Type B pancreatic cell (in vitro differentiated cells): ENCODE data around the gene GIPC2. TPM values are rescaled to one million over a fixed set of nuclear protein-coding genes. Genes with fewer than 3 reads are reported as not detected.

ENCODE experiments used
- DNase-seq: peaks from one replicate; pipeline ENCODE4 v3.0.0; 2021; ENCODE audit warnings: mixed read lengths; ENCODE audit not compliant: unreplicated experiment; ENCODE audit errors: extremely low spot score
- H3K27ac Mint-ChIP-seq: 2 replicates; pipeline ENCODE4 v1.8.0; 2021; ENCODE audit warnings: mild to moderate bottlenecking, mixed read lengths
- H3K27me3 Mint-ChIP-seq: 2 replicates; pipeline ENCODE4 v1.8.0; 2021; ENCODE audit warnings: mixed read lengths
- H3K36me3 Mint-ChIP-seq: 2 replicates; pipeline ENCODE4 v1.8.0; 2021; ENCODE audit warnings: mixed read lengths
- H3K4me1 Mint-ChIP-seq: one replicate; pipeline ENCODE4 v1.8.0; 2021; ENCODE audit warnings: mixed read lengths; ENCODE audit not compliant: unreplicated experiment
- H3K4me3 Mint-ChIP-seq: 2 replicates; pipeline ENCODE4 v1.8.0; 2021; ENCODE audit warnings: mild to moderate bottlenecking, mixed read lengths
- H3K9me3 Mint-ChIP-seq: 2 replicates; pipeline ENCODE4 v1.8.0; 2021; ENCODE audit warnings: mixed read lengths
- CTCF ChIP-seq: fragments of 200-600 bp; sonication (generic); conservative IDR thresholded peaks from 2 replicates; pipeline ENCODE4 v1.5.0; 2021; ENCODE audit warnings: antibody characterized with exemption, mild to moderate bottlenecking
- total RNA-seq: library from RNA; stranded (reverse); gene quantifications from 2 replicates; pipeline ENCODE4 v1.2.1, GENCODE V29; 2021; ENCODE audit warnings: low replicate concordance

GIPC2 gene
- total RNA-seq, 1 donor from 2014 or later: 2.9 TPM

GRCh38 chr1:78096017-78096416 lies 50.3 kb downstream of the GIPC2 start:
- Mint-ChIP-seq H3K36me3 (no peaks in the 10 kb centered on the region), H3K27me3 (no peaks in the 10 kb centered on the region), H3K4me3 (no peak overlapping the region), H3K27ac (no peak overlapping the region), H3K4me1 (no peaks in the 10 kb centered on the region), H3K9me3 (peaks cover 4% of the 10 kb centered on the region)
- no peak for TF ChIP-seq CTCF
- DNase-seq: no peak

- H3K9me3 Mint-ChIP-seq: no peaks in the 10 kb centered on the region
- H3K27me3 Mint-ChIP-seq: no peaks in the 10 kb centered on the region
- no peak overlapping the region for H3K27ac Mint-ChIP-seq
- H3K4me3 Mint-ChIP-seq: no peak overlapping the region
- no peak for DNase-seq
- H3K36me3 Mint-ChIP-seq: no peaks in the 10 kb centered on the region
- TF ChIP-seq CTCF: no peak
- H3K4me1 Mint-ChIP-seq: no peaks in the 10 kb centered on the region
Measured at GRCh38 chr1:78096976-78097375, 51.2 kb downstream of the GIPC2 start.

GRCh38 chr1:78101051-78101450 lies 55.3 kb downstream of the GIPC2 start:
- Mint-ChIP-seq H3K4me1 (no peaks in the 10 kb centered on the region), H3K27ac (no peak overlapping the region), H3K4me3 (no peak overlapping the region), H3K36me3 (no peaks in the 10 kb centered on the region), H3K27me3 (no peaks in the 10 kb centered on the region), H3K9me3 (no peaks in the 10 kb centered on the region)
- no peak for TF ChIP-seq CTCF
- DNase-seq: no peak

GRCh38 chr1:78101514-78101913 lies 55.7 kb downstream of the GIPC2 start:
- Mint-ChIP-seq H3K4me1 (no peaks in the 10 kb centered on the region), H3K9me3 (no peaks in the 10 kb centered on the region), H3K27me3 (no peaks in the 10 kb centered on the region), H3K4me3 (no peak overlapping the region), H3K36me3 (no peaks in the 10 kb centered on the region), H3K27ac (no peak overlapping the region)
- DNase-seq: no peak
- no peak for TF ChIP-seq CTCF

- DNase-seq: no peak
- Mint-ChIP-seq H3K4me1 (no peaks in the 10 kb centered on the region), H3K9me3 (no peaks in the 10 kb centered on the region), H3K4me3 (no peak overlapping the region), H3K36me3 (no peaks in the 10 kb centered on the region), H3K27me3 (no peaks in the 10 kb centered on the region), H3K27ac (no peak overlapping the region)
- no peak for TF ChIP-seq CTCF
Measured at GRCh38 chr1:78102082-78102481, 56.3 kb downstream of the GIPC2 start.

GRCh38 chr1:78102916-78103315 lies 57.1 kb downstream of the GIPC2 start:
- H3K27me3 Mint-ChIP-seq: no peaks in the 10 kb centered on the region
- H3K9me3 Mint-ChIP-seq: no peaks in the 10 kb centered on the region
- no peaks in the 10 kb centered on the region for H3K4me1 Mint-ChIP-seq
- H3K27ac Mint-ChIP-seq: no peak overlapping the region
- no peak for DNase-seq
- no peaks in the 10 kb centered on the region for H3K36me3 Mint-ChIP-seq
- H3K4me3 Mint-ChIP-seq: no peak overlapping the region
- no peak for TF ChIP-seq CTCF
